Stimulated activated memory B cell treated with anti-CD40 and anti-IgM and Interleukin-4, amounts not matched to agents 10 μg/mL and 1 μg/mL and 100 μg/mL, for 72 hours (primary cell): ENCODE data around the gene SEMA4F.

Source experiments
- ATAC-seq: fragments of 150-1000 bp; cut with Tn5 transposase; 2 replicates; pipeline ENCODE4 v1.10.0; 2021
- H3K27ac Mint-ChIP-seq: one replicate; pipeline ENCODE4 v1.8.0; 2022; ENCODE audit warnings: mild to moderate bottlenecking, mixed read lengths
- H3K27me3 Mint-ChIP-seq: one replicate; pipeline ENCODE4 v1.8.0; 2022; ENCODE audit warnings: mixed read lengths
- H3K36me3 Mint-ChIP-seq: one replicate; pipeline ENCODE4 v1.8.0; 2022; ENCODE audit warnings: mixed read lengths
- H3K4me1 Mint-ChIP-seq: one replicate; pipeline ENCODE4 v1.8.0; 2022; ENCODE audit warnings: mixed read lengths
- H3K4me3 Mint-ChIP-seq: one replicate; pipeline ENCODE4 v1.8.0; 2022; ENCODE audit warnings: mild to moderate bottlenecking, moderate library complexity, mixed read lengths
- H3K9me3 Mint-ChIP-seq: one replicate; pipeline ENCODE4 v1.8.0; 2022; ENCODE audit warnings: mixed read lengths

SEMA4F gene

GRCh38 chr2:74689671-74690070, 35.6 kb downstream of the SEMA4F start:
- H3K27ac Mint-ChIP-seq = no peak overlapping the region
- no peaks in the 10 kb centered on the region for H3K4me1 Mint-ChIP-seq
- H3K27me3 Mint-ChIP-seq = peaks cover 7% of the 10 kb centered on the region
- no peak overlapping the region for H3K4me3 Mint-ChIP-seq
- no peaks in the 10 kb centered on the region for H3K9me3 Mint-ChIP-seq
- H3K36me3 Mint-ChIP-seq = peaks cover 5% of the 10 kb centered on the region
- ATAC-seq = no peak

GRCh38 chr2:74690571-74690970, 36.5 kb downstream of the SEMA4F start:
- no peak overlapping the region for H3K27ac Mint-ChIP-seq
- peak; percentile 57 for ATAC-seq
- no peaks in the 10 kb centered on the region for H3K9me3 Mint-ChIP-seq
- H3K36me3 Mint-ChIP-seq = peaks cover 4% of the 10 kb centered on the region
- H3K27me3 Mint-ChIP-seq = peaks cover 7% of the 10 kb centered on the region
- H3K4me1 Mint-ChIP-seq = no peaks in the 10 kb centered on the region
- H3K4me3 Mint-ChIP-seq = no peak overlapping the region

- no peaks in the 10 kb centered on the region for H3K9me3 Mint-ChIP-seq
- H3K4me3 Mint-ChIP-seq = no peak overlapping the region
- H3K4me1 Mint-ChIP-seq = no peaks in the 10 kb centered on the region
- peaks cover 7% of the 10 kb centered on the region for H3K27me3 Mint-ChIP-seq
- H3K36me3 Mint-ChIP-seq = no peaks in the 10 kb centered on the region
- H3K27ac Mint-ChIP-seq = no peak overlapping the region
- ATAC-seq = no peak
Observed at GRCh38 chr2:74691929-74692328, 37.9 kb downstream of the SEMA4F start.

- Mint-ChIP-seq H3K4me3 (no peak overlapping the region), H3K9me3 (no peaks in the 10 kb centered on the region), H3K27me3 (peaks cover 7% of the 10 kb centered on the region), H3K27ac (no peak overlapping the region), H3K4me1 (no peaks in the 10 kb centered on the region), H3K36me3 (no peaks in the 10 kb centered on the region)
- no peak for ATAC-seq
Observed at GRCh38 chr2:74693213-74693612, 39.2 kb downstream of the SEMA4F start.

- H3K36me3 Mint-ChIP-seq = no peaks in the 10 kb centered on the region
- H3K9me3 Mint-ChIP-seq = no peaks in the 10 kb centered on the region
- H3K27me3 Mint-ChIP-seq = peaks cover 7% of the 10 kb centered on the region
- no peaks in the 10 kb centered on the region for H3K4me1 Mint-ChIP-seq
- no peak for ATAC-seq
- H3K4me3 Mint-ChIP-seq = no peak overlapping the region
- no peak overlapping the region for H3K27ac Mint-ChIP-seq
Observed at GRCh38 chr2:74693668-74694067, 39.6 kb downstream of the SEMA4F start.

DNA sequence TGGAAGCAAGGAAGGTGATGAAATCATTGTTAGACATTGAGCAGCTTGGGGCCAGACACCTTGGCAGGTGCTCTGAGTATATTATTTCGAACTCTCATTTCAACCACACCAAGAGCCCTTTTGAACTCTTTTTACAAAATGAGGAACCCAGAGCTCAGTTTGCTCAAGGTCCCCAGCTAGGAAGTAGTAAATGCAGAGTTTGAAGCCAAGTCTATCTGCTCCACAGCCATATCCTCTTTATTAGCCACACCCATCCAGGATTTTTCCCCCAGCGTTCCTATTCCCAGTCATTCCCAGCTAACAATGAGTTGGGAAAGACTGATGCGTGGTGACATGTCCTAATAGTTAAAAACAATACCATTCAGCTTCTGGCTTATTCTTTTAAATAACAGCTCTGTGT, 40.2 kb downstream of the SEMA4F start:
- Mint-ChIP-seq H3K9me3 (no peaks in the 10 kb centered on the region), H3K27me3 (peaks cover 7% of the 10 kb centered on the region), H3K36me3 (peaks cover 1% of the 10 kb centered on the region), H3K4me1 (peaks cover under 1% of the 10 kb centered on the region), H3K27ac (no peak overlapping the region), H3K4me3 (no peak overlapping the region)
- ATAC-seq = no peak

DNA sequence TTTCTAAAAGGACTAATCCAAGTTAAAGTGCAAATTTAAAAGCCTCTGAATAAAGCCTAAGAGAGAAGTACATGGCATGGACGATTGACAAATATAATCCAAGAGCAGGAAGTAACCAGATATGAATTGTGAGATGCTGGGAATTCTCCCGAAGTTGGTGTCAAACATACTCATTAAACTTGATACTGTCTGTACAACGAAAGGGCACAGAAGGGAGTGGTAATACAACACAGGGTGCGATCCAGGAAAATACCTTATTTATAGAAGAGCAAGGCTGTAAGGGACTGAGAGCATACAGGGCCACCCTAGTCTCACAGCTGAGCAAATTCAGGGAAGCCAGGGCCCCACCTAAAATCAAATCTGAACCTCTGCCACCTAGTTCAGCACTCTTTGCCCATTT, 41.6 kb downstream of the SEMA4F start:
- Mint-ChIP-seq H3K4me3 (no peak overlapping the region), H3K9me3 (no peaks in the 10 kb centered on the region), H3K36me3 (peaks cover 6% of the 10 kb centered on the region), H3K27ac (no peak overlapping the region), H3K27me3 (peaks cover 7% of the 10 kb centered on the region), H3K4me1 (peaks cover 15% of the 10 kb centered on the region)
- ATAC-seq = no peak

GRCh38 chr2:74696829-74697228, 42.8 kb downstream of the SEMA4F start:
- Mint-ChIP-seq H3K4me1 (peaks cover 20% of the 10 kb centered on the region), H3K9me3 (no peaks in the 10 kb centered on the region), H3K36me3 (peaks cover 6% of the 10 kb centered on the region), H3K4me3 (no peak overlapping the region), H3K27ac (no peak overlapping the region), H3K27me3 (peaks cover 4% of the 10 kb centered on the region)
- no peak for ATAC-seq

DNA sequence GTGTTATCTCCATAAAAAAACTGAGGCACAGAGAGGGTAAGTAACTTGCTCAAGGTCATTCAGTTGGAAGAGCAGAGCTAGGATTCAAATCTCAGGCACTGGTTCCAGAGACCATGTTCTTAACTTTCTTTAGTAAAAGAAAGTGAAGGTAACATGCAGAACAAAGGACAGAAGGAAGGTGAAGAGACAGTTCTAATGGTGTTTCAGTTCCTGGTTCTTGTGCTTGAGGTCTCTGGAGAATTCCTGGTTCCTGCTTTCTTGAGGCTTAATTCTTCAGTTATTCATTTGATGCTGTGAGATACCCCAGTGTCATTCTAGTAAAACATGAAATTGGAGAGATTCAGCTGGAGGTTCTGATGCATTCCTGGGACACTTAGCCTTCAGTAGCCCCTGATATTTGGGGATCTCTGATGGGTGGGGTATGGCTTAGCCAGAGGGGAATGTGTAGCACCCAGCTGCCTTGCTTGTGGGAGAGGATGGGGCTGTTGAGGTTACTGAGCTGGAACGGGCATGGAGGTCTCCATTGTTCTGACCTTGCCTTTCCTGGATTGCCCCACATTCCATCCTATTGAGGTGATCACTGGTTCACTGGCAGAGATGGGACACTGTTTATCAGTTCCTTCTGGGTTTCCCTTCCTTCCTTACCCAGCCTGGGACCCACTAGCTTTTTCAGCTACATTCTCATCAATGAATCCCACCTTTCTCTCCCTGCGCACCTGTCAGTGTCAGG, 46.8 kb downstream of the SEMA4F start:
- no peak for ATAC-seq
- Mint-ChIP-seq H3K27me3 (no peaks in the 10 kb centered on the region), H3K4me1 (peaks cover 20% of the 10 kb centered on the region), H3K4me3 (no peak overlapping the region), H3K36me3 (peaks cover 10% of the 10 kb centered on the region), H3K27ac (no peak overlapping the region), H3K9me3 (no peaks in the 10 kb centered on the region)

DNA sequence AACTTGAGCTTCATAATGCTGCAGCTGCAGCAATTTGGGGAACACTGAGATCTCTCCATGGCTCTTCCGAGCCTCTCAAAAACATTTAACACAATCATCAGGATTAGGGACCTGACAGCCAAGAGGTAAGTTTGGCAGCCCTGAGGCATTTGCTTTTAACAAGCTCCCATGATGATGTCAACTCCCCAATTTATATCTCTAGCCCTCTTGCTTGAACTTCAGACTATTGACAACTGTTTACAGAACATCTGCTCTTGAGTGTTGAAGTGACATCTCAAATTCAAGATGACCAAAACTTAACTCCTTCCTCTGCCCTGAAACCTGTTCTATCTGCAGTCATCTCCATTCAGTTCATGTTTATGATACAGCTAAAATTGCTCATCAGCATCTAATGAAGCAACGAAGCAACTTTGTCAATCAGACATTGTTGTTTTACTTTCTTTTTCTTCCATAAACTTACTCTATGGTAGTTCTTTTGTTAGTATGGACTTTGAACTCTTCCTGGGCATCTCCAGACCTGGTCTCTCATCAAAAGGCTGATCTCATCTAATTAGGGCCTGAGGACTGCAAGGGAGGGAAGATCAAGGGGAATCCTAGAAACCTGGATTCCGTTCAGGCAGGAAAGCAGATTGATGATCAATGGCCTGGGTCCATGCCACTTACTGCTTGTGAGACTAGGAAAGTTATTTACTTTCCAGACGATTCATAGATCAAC, 48.1 kb downstream of the SEMA4F start:
- H3K36me3 Mint-ChIP-seq = peaks cover 11% of the 10 kb centered on the region
- no peak for ATAC-seq
- H3K4me1 Mint-ChIP-seq = peaks cover 20% of the 10 kb centered on the region
- no peak overlapping the region for H3K27ac Mint-ChIP-seq
- H3K27me3 Mint-ChIP-seq = no peaks in the 10 kb centered on the region
- no peaks in the 10 kb centered on the region for H3K9me3 Mint-ChIP-seq
- no peak overlapping the region for H3K4me3 Mint-ChIP-seq

GRCh38 chr2:74703373-74703772, 49.3 kb downstream of the SEMA4F start:
- ATAC-seq = no peak
- no peaks in the 10 kb centered on the region for H3K9me3 Mint-ChIP-seq
- H3K27ac Mint-ChIP-seq = no peak overlapping the region

DNA sequence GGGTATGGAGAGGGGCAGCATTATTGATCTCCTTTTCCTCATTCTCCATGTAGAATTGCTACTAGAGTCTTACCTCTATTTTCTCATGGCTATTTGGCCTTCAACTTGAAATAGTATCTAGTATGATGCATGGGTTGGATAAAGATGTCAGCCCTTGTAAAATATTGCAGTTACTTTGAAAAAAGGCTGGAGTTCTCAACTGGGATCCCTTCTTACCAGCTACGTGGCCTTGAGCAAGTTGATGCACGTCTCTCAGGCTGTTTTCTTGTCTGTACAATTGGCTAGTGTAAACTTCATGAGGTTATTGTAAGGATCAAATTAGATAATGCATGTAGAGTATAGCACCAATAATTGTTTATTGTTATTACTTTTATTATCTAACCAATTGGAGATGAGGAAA, 50.2 kb downstream of the SEMA4F start:
- Mint-ChIP-seq H3K27me3 (no peaks in the 10 kb centered on the region), H3K36me3 (peaks cover 17% of the 10 kb centered on the region), H3K4me1 (peaks cover 20% of the 10 kb centered on the region), H3K9me3 (no peaks in the 10 kb centered on the region), H3K27ac (no peak overlapping the region), H3K4me3 (no peak overlapping the region)
- ATAC-seq = no peak

More at GRCh38 chr2:74703373-74703772, 49.3 kb downstream of the SEMA4F start:
- peaks cover 20% of the 10 kb centered on the region for H3K4me1 Mint-ChIP-seq
- no peak overlapping the region for H3K4me3 Mint-ChIP-seq
- no peaks in the 10 kb centered on the region for H3K27me3 Mint-ChIP-seq
- peaks cover 18% of the 10 kb centered on the region for H3K36me3 Mint-ChIP-seq

- no peaks in the 10 kb centered on the region for H3K4me1 Mint-ChIP-seq
- H3K4me3 Mint-ChIP-seq = no peak overlapping the region
- H3K27me3 Mint-ChIP-seq = no peaks in the 10 kb centered on the region
- H3K36me3 Mint-ChIP-seq = peaks cover 11% of the 10 kb centered on the region
- ATAC-seq = no peak
- H3K9me3 Mint-ChIP-seq = no peaks in the 10 kb centered on the region
- H3K27ac Mint-ChIP-seq = no peak overlapping the region
Observed at GRCh38 chr2:74706741-74707140, 52.7 kb downstream of the SEMA4F start.

DNA sequence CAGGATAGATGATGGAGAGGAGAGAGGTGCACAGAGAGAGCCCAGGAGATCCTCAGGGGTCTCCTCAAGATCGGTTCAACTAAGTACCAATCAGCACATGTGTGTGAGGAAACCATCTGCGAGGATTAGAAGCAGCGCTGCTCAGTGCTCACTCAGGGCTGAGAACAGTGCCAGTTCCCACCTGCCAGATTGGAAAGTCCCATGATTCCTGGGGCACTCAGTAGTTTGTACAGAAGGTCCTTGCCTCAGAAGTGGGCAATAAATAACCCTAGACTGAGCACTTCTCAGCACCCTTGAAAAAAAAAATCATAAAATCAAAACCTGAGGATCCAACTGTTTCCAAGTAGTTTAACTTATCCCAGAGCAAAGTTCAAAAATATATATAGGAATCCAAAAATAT, 53.8 kb downstream of the SEMA4F start:
- Mint-ChIP-seq H3K36me3 (peaks cover 7% of the 10 kb centered on the region), H3K27me3 (no peaks in the 10 kb centered on the region), H3K4me1 (no peaks in the 10 kb centered on the region), H3K4me3 (no peak overlapping the region), H3K27ac (no peak overlapping the region), H3K9me3 (no peaks in the 10 kb centered on the region)
- ATAC-seq = no peak

GRCh38 chr2:74708296-74708695, 54.2 kb downstream of the SEMA4F start:
- H3K4me1 Mint-ChIP-seq = no peaks in the 10 kb centered on the region
- no peaks in the 10 kb centered on the region for H3K27me3 Mint-ChIP-seq
- no peak overlapping the region for H3K27ac Mint-ChIP-seq
- peaks cover 7% of the 10 kb centered on the region for H3K36me3 Mint-ChIP-seq
- no peak for ATAC-seq
- no peaks in the 10 kb centered on the region for H3K9me3 Mint-ChIP-seq
- H3K4me3 Mint-ChIP-seq = no peak overlapping the region

- Mint-ChIP-seq H3K27me3 (no peaks in the 10 kb centered on the region), H3K4me3 (no peak overlapping the region), H3K4me1 (no peaks in the 10 kb centered on the region), H3K27ac (no peak overlapping the region), H3K36me3 (peaks cover 7% of the 10 kb centered on the region), H3K9me3 (no peaks in the 10 kb centered on the region)
- no peak for ATAC-seq
Observed at GRCh38 chr2:74708883-74709282, 54.8 kb downstream of the SEMA4F start.
